Pancreas (tissue), 10 donors: ENCODE measurements around the gene ATP5F1D. TPM values are rescaled to one million over a fixed set of nuclear protein-coding genes. Genes with fewer than 3 reads are reported as not detected.

Source experiments
- ATAC-seq, 4 donors: fragments of 200-7000 bp; cut with Tn5 transposase; one replicate each; pipeline versions ENCODE4 v1.8.0 to v1.9.1; 2020; ENCODE audit warnings: mild to moderate bottlenecking in 4 of 4, moderate library complexity in 4 of 4
- DNase-seq, 6 donors: peaks; one replicate each; pipeline ENCODE4 v3.0.0-alpha.2; 2020
- FAIRE-seq: peaks from 2 replicates; lab custom pipeline; 2012; peaks lifted over from hg19 to GRCh38; lab: Jason Lieb, UNC
- H3K27ac ChIP-seq, 4 donors: fragments of 200-600 bp; sonication (generic); 1 replicate in 3 of 4; 2 replicates in 1 of 4; pipeline versions ENCODE4 v1.5.0 to v1.8.0; 2020
- H3K27me3 ChIP-seq, 4 donors: fragments of 200-600 bp; one replicate each; pipeline ENCODE4 v1.8.0; 2021
- H3K36me3 ChIP-seq, 3 donors: fragments of 200-600 bp; sonication (generic) in 1 of 3; one replicate each; pipeline versions ENCODE4 v1.5.0 to v1.8.0; 2020 to 2021
- H3K4me1 ChIP-seq, 3 donors: fragments of 200-600 bp; one replicate each; pipeline ENCODE4 v1.8.0; 2021
- H3K4me3 ChIP-seq, 4 donors: fragments of 200-600 bp; sonication (generic) in 2 of 4; one replicate each; pipeline versions ENCODE4 v1.5.0 to v1.8.0; 2020 to 2021
- H3K9me3 ChIP-seq, 4 donors: fragments of 200-600 bp; one replicate each; pipeline ENCODE4 v1.8.0; 2021
- WGBS, 2 donors: extraction: QIAGEN DNeasy Blood & Tissue Kit; methylation state at CpG; one replicate each; pipeline ENCODE4 v1.1.7; 2013; 5-methylcytosine and 5-hydroxymethylcytosine counted together
- intact Hi-C, 3 donors: fragments of 100-400 bp; cut with DNase I; formaldehyde crosslinking; loops; one replicate each; pipeline versions ENCODE4 v1.11.1 to v1.14.2; 2022
- polyA plus RNA-seq, 2 donors: library from polyadenylated mRNA; stranded (reverse); fragments of 200-250 nt; gene quantifications; one replicate each; pipeline ENCODE4 v1.2.3, GENCODE V29; 2013
- total RNA-seq, 6 donors: library from RNA; stranded (reverse); fragmentation: NEBNext Ultra II Directional in 4 of 6; extraction: Animal tissue kit (Norgen Biotek cat#: 25700) in 4 of 6; gene quantifications; one replicate each; pipeline versions ENCODE4 v1.2.1 to v1.2.4, GENCODE V29; 2021 to 2023
- TF ChIP-seq, protein P1 (sequence below), 4 donors: fragments of 200-600 bp; sonication (generic) in 3 of 4; IDR thresholded peaks; one replicate each; pipeline versions ENCODE4 v1.5.0 to v1.8.0; 2021; ENCODE audit warnings: antibody characterized with exemption in 4 of 4
- donor health status: healthy with polysubstance abuse.
- donor health status: DM: no; HTN: no; CAD: no; lungs with moderate emphysema.
- donor health status: DM: no; HTN: no; CAD: no.
- donor health status: control.
- donor health status: control.
- donor health status: Bipolar disorder and iron deficiency.
- donor health status: DM: yes; HTN: yes; CAD: no.
- donor health status: DM: no; HTN: no; CAD: no.
- donor health status: DM: no; HTN: no; CAD: no.
- donor health status: DM: yes; HTN: yes; CAD: no.

Gene ATP5F1D
- total and polyA plus RNA-seq, 8 donors: 97.3 to 515 (median 167) TPM

DNA sequence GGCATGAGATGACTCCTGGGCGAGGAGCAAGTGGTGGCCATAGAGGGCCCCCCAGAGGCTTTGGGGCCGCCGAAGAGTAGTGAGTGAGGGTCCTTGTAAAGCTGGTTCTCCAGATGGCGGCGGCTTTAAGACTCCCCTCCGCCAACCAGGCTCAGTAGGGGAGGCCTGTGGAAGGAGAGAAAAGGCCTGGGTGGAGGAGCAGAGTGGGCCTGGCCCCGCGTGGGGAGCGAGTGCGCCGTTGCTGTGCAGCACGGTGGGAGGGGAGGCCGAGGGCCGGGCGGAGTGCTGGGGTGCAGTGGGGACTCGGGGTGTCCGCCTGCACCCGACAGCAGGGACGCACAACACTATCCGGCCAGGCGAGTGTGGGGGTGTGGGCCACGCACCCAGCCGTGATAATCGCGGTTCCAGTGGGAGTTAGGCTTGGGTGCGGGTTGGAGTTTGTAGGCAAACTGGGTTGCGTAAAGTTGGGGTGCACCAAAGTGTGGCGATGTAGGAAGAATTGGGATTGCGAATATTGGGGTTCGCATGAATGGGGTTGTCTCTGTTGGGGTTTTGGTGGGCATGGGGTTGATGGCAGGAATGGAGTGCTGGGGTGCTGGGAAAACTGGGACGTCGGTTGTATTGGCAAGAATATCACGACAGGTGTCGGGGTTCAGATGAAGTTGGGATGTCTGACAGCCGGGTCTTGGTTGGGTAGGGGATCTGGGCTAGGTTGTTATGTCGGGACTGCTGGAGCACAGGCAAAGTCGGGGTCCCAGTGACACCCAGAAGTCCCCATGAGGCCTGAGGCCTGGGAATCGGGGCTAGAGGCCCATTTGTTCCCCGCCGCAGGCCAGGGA is 26.9 kb downstream of the ATP5F1D start:
- peaks cover 3 to 24% (median 22%) of the 10 kb centered on the region in 3 donors for H3K36me3 ChIP-seq
- no peak for ATAC-seq
- intact Hi-C loops: no loop called here
- H3K4me3 ChIP-seq: peak overlapping the region in 1 of 4 donors; percentile 70
- H3K27me3 ChIP-seq: no peaks in the 10 kb centered on the region
- TF ChIP-seq, protein P1, sequence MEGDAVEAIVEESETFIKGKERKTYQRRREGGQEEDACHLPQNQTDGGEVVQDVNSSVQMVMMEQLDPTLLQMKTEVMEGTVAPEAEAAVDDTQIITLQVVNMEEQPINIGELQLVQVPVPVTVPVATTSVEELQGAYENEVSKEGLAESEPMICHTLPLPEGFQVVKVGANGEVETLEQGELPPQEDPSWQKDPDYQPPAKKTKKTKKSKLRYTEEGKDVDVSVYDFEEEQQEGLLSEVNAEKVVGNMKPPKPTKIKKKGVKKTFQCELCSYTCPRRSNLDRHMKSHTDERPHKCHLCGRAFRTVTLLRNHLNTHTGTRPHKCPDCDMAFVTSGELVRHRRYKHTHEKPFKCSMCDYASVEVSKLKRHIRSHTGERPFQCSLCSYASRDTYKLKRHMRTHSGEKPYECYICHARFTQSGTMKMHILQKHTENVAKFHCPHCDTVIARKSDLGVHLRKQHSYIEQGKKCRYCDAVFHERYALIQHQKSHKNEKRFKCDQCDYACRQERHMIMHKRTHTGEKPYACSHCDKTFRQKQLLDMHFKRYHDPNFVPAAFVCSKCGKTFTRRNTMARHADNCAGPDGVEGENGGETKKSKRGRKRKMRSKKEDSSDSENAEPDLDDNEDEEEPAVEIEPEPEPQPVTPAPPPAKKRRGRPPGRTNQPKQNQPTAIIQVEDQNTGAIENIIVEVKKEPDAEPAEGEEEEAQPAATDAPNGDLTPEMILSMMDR (IDR thresholded peaks at IDR 0.05): no peak
- no peak for FAIRE-seq
- H3K4me1 ChIP-seq: peaks cover 37 to 54% (median 48%) of the 10 kb centered on the region in 3 donors
- no peaks in the 10 kb centered on the region for H3K9me3 ChIP-seq
- 46 to 52% methylated on average over 38 to 40 of the region's 40 CpGs for WGBS, 2 donors
- peak in 4 of 6 donors; percentile 48 to 72 (median 58) for DNase-seq
- peak overlapping the region in 3 of 4 donors; percentile 96 to 100 (median 98) for H3K27ac ChIP-seq

GRCh38 chr19:1269065-1269477 is 27.5 kb downstream of the ATP5F1D start, which contains the start of gene CIRBP:
CIRBP (plus strand) TSS chr19:1269332; CDS start chr19:1270934, 1,602 bp downstream.
- DNase-seq: peak; percentile 98 to 100 (median 100)
- no peaks in the 10 kb centered on the region for H3K9me3 ChIP-seq
- peaks cover 3 to 30% (median 28%) of the 10 kb centered on the region in 3 donors for H3K36me3 ChIP-seq
- H3K4me3 ChIP-seq: peak within 1 kb of the TSS; percentile 37 to 94 (median 70)
- H3K27me3 ChIP-seq: no peaks in the 10 kb centered on the region
- peak; percentile 71 for FAIRE-seq
- ATAC-seq: peak; percentile 72 to 77 (median 76)
- intact Hi-C loops: no loop called here
- peak within 1 kb of the TSS; percentile 87 to 100 (median 97) for H3K27ac ChIP-seq
- 0% methylated on average over 34 to 50 of the region's 50 CpGs for WGBS, 2 donors
- H3K4me1 ChIP-seq: peaks cover 40 to 57% (median 53%) of the 10 kb centered on the region in 3 donors
- TF ChIP-seq, protein P1 (IDR thresholded peaks at IDR 0.05): no peak

- H3K4me1 ChIP-seq: peaks cover 46 to 62% (median 59%) of the 10 kb centered on the region in 3 donors
- peak; percentile 84 to 96 (median 92) for DNase-seq
- ATAC-seq: peak; percentile 31 to 61 (median 42)
- peak overlapping the region; percentile 37 to 94 (median 70) for H3K4me3 ChIP-seq
- no peak for FAIRE-seq
- TF ChIP-seq, protein P1 (IDR thresholded peaks at IDR 0.05): no peak
- peaks cover 5 to 36% (median 34%) of the 10 kb centered on the region in 3 donors for H3K36me3 ChIP-seq
- H3K27ac ChIP-seq: peak overlapping the region; percentile 87 to 100 (median 97)
- 0% methylated on average over 55 to 64 of the region's 64 CpGs for WGBS, 2 donors
- intact Hi-C loops: no loop called here
- H3K27me3 ChIP-seq: no peaks in the 10 kb centered on the region
- H3K9me3 ChIP-seq: no peaks in the 10 kb centered on the region
Observed at GRCh38 chr19:1269478-1270212, 28.1 kb downstream of the ATP5F1D start.

DNA sequence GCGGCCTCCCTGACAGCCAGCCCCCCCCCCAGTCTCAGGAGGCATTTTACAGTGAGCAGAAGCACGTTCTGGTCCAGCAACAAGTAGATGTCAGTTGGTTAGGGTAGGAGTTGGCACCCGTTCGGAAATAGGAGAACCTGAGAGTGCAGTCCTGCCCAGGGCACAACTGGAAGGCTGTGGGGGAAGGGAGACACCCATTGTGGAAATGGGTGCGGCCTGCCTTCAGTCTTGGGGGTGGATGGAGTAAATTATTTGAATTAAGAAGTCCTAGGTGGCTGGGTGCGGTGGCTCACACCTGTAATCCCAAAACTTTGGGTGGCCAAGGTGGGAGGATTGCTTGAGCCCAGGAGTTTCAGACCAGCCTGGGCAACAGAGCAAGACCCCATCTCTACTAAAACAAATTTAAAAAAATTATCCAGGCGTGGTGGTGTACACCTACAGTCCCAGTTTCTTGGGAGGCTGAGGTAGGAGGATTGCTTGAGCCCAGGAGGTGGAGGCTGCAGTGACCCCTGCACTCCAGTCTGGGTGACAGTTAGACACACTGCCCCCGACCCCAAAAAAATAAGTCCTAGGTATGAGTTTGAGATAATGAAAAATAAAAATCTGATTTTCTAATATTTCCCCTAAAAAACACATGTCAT is 28.8 kb downstream of the ATP5F1D start:
- H3K4me1 ChIP-seq: peaks cover 49 to 67% (median 60%) of the 10 kb centered on the region in 3 donors
- WGBS, 2 donors: 6 to 7% methylated on average over 8 of the region's 8 CpGs
- H3K27me3 ChIP-seq: no peaks in the 10 kb centered on the region
- ATAC-seq (no peak), FAIRE-seq (no peak), DNase-seq (peak in 1 of 6 donors; percentile 62)
- TF ChIP-seq, protein P1 (IDR thresholded peaks at IDR 0.05): no peak
- intact Hi-C loops: no loop called here
- peak overlapping the region; percentile 87 to 100 (median 97) for H3K27ac ChIP-seq
- peaks cover 5 to 40% (median 34%) of the 10 kb centered on the region in 3 donors for H3K36me3 ChIP-seq
- no peaks in the 10 kb centered on the region for H3K9me3 ChIP-seq
- peak overlapping the region; percentile 37 to 94 (median 70) for H3K4me3 ChIP-seq
